ENCODE data around the gene TBCEL. TPM values are rescaled to one million over a fixed set of nuclear protein-coding genes. Genes with fewer than 3 reads are reported as not detected.

The TBCEL gene
- total and polyA plus RNA-seq, 10 of the 15 experiments (the other 5 are each of a cell fraction or from before 2014, with no cell fraction given): 2.0 to 10.4 (median 7.3) TPM

GRCh38 chr11:121033635-121034034 is 9.7 kb downstream of the TBCEL start:
- Histone ChIP-seq H3K9me3 (replicated peaks; ENCODE audit: control insufficient read depth, insufficient read depth, low read length) (no peaks in the 10 kb centered on the region; the same call in 1 of the 3 replicates), H3K9ac (ENCODE audit: control insufficient read depth, insufficient read depth, low read length) (no peak overlapping the region), H3K79me2 (ENCODE audit: control insufficient read depth, insufficient read depth, low read length) (peaks cover 2% of the 10 kb centered on the region), H3K4me2 (ENCODE audit: control insufficient read depth, insufficient read depth) (no peak overlapping the region), H4K20me1 (ENCODE audit: control insufficient read depth, insufficient read depth) (no peaks in the 10 kb centered on the region), H3K27ac (ENCODE audit: control insufficient read depth, insufficient read depth) (no peak overlapping the region), H2AFZ (ENCODE audit: control insufficient read depth, low read depth, low read length) (no peak overlapping the region), H3K27me3 (replicated peaks in 1 of 2; ENCODE audit: control insufficient read depth in 2 of 2, insufficient read depth in 2 of 2, low read length in 1 of 2) (no peaks in the 10 kb centered on the region), H3K36me3 (ENCODE audit: control insufficient read depth in 2 of 2, insufficient read depth in 2 of 2, low read length in 1 of 2) (no peaks in the 10 kb centered on the region), H3K4me3 (no peak overlapping the region), H3K4me1 (ENCODE audit: control insufficient read depth, insufficient read depth, low read length) (peaks cover 14% of the 10 kb centered on the region)
- no peak for TF ChIP-seq E2F8 (IDR thresholded peaks at IDR 0.05; ENCODE audit: low read depth, partially characterized antibody)
- TF ChIP-seq SKIL (IDR thresholded peaks at IDR 0.05; ENCODE audit: low read depth, poor library complexity, severe bottlenecking): no peak
- no peak for TF ChIP-seq SMARCA5 (IDR thresholded peaks at IDR 0.05)
- no peak for TF ChIP-seq NR2C1 (IDR thresholded peaks at IDR 0.05)
- TF ChIP-seq GATAD2B (conservative IDR thresholded peaks at IDR 0.05; ENCODE audit: low read depth): no peak
- TF ChIP-seq E4F1 (IDR thresholded peaks at IDR 0.05; ENCODE audit: borderline replicate concordance, partially characterized antibody): no peak
- TF ChIP-seq TBL1XR1 (IDR thresholded peaks at IDR 0.05; ENCODE audit: low read depth, low read length): no peak
- FAIRE-seq (no peak), ATAC-seq (no peak), DNase-seq (ENCODE audit: low read depth, low spot score) (no peak)
- SMC1A ChIA-PET (ENCODE audit: uncharacterized antibody, unreplicated experiment): interaction anchor here (0.9 to 2.7 kb wide), 4 partner anchors 9 to 72 kb away, joined by 3 to 13 read pairs (median 8); partner anchors contain the start of gene TBCEL
- BruUV-seq (replicated peaks): no TSS peak
- intact Hi-C loops (cut with micrococcal nuclease; ENCODE audit: unreplicated experiment): loop anchor here (2.0 kb wide), 2 partner anchors 79 to 161 kb away; no protein-coding TSS in a partner anchor
- POLR2A ChIA-PET: no interaction called here
- RAD21 ChIA-PET (ENCODE audit: unreplicated experiment): interaction anchor here (1.3 kb wide), 1 partner anchor 160 kb away, joined by 3 read pairs; no protein-coding TSS in a partner anchor
- 98% methylated on average over 4 of the region's 4 CpGs for WGBS (ENCODE audit: insufficient coverage, insufficient replicate concordance, low lambda C conversion rate, missing lambda C conversion rate)
- in situ Hi-C loops (cut with MboI): no loop called here
- CTCF ChIA-PET: interaction anchor here (1.2 to 2.0 kb wide), 3 partner anchors 26 to 161 kb away, joined by 4 to 7 read pairs (median 4); no protein-coding TSS in a partner anchor
